MV-4-11 (cell line): ENCODE measurements around the gene C11orf58.

Experiments used
- DNase-seq: peaks from one replicate; lab custom pipeline; 2025; lab: John Stamatoyannopoulos, UW

C11orf58 gene

DNA sequence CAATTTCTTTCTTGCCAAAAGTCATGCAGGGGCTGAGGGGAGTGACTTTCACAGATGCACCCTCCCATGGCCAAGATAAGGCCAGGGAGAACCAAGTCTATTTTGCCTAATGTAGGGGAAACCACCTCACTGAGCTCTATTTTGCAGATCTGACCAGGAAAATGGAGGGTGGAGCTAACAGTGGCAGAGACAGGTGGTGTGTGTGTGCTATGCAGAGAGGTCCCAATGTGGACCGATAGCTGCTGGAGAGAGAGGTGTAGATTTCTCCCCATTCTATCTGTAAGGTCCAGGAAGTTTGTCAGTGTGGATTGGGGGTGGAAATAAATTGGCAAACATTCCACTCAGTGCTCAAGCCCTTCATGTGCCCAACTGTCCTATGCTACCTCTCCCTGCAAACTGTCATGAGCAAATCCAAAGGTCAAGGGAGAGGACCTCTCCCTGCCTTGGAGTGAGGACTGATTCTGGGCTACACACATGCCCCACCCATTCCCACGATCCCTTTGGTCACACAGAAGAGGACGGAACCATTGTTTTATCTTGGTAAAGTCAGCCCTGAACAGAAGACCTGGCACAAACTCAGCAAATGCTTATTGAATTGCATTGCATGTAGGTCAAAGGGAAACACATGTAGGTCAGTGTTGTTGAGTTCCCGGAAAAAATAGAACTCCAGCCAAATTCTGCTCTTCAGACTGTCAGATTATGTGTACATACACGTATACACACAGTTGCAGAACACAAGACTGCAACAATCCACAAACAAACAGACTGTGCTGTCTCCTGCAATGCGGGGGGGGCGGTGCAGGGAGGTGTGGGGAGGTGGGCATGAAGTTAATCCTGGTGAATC is 65.9 kb downstream of the C11orf58 start:
- no peak for DNase-seq

DNA sequence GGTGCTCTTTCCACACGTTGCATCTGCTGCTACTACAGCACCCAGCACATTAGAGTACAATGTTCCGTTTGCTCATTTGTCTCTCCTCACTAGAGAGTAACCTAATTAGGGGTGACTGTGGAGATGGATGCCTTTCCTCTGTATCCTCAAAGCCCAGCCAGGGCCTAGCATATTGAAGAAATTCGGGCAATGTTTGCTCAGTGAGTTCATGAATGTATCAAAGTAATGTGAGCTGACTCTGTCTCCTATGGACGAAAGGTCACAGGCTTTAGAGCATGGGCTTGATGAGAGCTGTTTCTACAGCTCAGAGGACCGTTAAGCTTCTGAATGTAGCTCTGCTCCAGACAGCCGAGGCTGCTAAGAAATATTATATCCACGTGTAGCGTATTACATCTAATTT is 67.5 kb downstream of the C11orf58 start:
- no peak for DNase-seq

DNA sequence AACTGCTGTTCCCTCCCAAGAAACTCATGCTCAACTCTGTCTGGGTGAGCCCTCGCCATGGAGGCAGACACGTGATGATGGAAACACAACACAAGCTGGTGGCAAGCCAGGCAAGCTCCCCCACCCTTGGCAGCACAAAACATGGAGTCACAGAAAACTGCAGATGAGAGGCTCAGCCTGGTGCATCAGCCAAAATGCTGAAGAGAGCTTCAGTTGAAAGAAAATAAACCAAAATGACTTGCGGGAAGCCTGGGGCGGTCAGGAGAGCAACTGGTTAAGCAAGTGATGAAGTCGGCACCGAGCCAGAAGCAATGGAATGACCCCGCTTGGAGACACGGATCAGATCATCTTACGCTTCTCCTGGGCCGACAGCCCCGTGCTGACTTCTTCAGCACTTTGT is 68.3 kb downstream of the C11orf58 start:
- DNase-seq, result no peak

DNA sequence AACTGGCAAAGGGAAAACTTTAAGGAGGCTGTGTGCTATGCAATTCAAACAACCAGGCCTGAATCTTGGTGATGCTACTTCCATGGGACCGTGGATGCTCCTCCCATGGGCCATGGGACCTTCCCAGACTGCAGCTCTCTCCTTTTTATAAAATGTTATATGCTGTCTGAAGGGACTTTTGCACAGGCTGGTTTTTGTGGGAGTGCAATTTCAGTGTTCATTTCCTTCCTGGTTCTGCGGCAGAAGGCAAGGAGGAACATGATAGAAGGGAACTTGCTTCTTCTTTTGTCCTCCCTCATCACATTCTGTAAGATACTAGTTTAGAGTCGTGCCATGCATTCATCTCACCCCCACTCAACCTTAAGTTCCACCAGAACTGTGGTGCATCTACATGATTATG is 68.9 kb downstream of the C11orf58 start:
- DNase-seq, result peak; percentile 71
